A549 treated with DMSO at 1 μM for 4 hours (cell line): ENCODE results near the gene OR2V2. TPM values are rescaled to one million over a fixed set of nuclear protein-coding genes. Genes with fewer than 3 reads are reported as not detected.

Source experiments
- total RNA-seq: library from RNA; stranded (reverse); fragments of 200-300 nt; extraction: Qiagen RNA extraction; gene quantifications from 5 replicates; pipeline ENCODE4 v1.2.3, GENCODE V29; 2022; ENCODE audit warnings: low read depth

The OR2V2 gene, protein sequence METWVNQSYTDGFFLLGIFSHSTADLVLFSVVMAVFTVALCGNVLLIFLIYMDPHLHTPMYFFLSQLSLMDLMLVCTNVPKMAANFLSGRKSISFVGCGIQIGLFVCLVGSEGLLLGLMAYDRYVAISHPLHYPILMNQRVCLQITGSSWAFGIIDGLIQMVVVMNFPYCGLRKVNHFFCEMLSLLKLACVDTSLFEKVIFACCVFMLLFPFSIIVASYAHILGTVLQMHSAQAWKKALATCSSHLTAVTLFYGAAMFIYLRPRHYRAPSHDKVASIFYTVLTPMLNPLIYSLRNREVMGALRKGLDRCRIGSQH
- not detected in 5 replicates for total RNA-seq

DNA sequence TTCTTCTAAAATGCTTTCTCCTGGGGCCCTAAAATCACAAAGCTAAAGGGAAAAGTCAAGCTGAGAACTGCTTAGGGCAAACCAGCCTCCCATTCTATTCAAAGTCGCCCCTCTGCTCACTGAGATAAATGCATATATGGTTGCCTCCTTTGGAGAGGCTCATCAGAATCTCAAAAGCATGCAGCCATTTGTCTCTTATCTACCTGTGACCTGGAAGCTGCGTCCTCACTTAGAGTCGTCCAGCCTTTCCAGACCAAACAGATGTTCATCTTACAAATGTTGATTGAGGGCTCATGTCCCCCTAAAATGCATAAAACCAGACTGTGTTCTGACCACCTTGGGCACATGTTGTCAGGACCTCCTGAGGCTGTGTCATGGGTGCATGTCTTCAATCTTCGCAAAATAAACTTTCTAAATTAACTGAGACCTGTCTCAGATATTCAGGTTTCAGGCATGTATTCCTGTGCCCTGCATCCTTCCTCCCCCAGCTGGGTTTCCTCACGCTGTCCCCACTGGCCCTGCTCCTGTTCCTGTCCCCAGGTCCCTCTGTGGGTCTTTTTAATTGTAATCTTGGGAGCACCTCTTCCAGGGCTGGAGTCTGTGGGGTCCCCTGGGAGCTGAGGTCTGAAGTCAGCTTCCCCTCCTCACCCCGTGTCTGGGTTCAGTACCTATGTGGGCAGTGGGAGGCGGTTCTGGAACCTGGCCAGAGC is at the start of gene OR2V2:
TSS of gene OR2V2 (plus strand) at position 660 of the 710 bp plus-strand sequence. CDS start 7,357 bp downstream, outside the sequence.

GRCh38 chr5:181130832-181131496 is 16.4 kb upstream of the OR2V2 start, which contains the start of gene OR2V1:
OR2V1 (minus strand) TSS chr5:181131169; CDS start chr5:181125304, 5,865 bp downstream.

GRCh38 chr5:181204826-181205760 is 57.7 kb downstream of the OR2V2 start, which contains the start of gene TRIM7:
TRIM7 (minus strand) TSS chr5:181205196; CDS start chr5:181205110, 86 bp downstream.

Other genes with a start within 250 kb of the OR2V2 start
- gene BTNL8, start 248.4 kb upstream of the OR2V2 start, total RNA-seq = not detected in 5 replicates
- gene BTNL3, start 158.7 kb upstream of the OR2V2 start, total RNA-seq = not detected in 5 replicates
- 0.81 to 1.4 TPM (median 0.87 TPM) in 5 replicates for gene BTNL9, start 107.3 kb upstream of the OR2V2 start, total RNA-seq
- not detected in 5 replicates for gene OR2V1, start 16.4 kb upstream of the OR2V2 start, total RNA-seq
- gene TRIM7, start 57.6 kb downstream of the OR2V2 start, total RNA-seq = 26.8 to 44.6 TPM (median 39.3 TPM) in 5 replicates
- gene TRIM41, start 75.7 kb downstream of the OR2V2 start, total RNA-seq = 22.2 to 31.2 TPM (median 27.6 TPM) in 5 replicates
- gene RACK1, start 96.3 kb downstream of the OR2V2 start, total RNA-seq = 3,029 to 4,315 TPM (median 3,357 TPM) in 5 replicates
- 6.5 to 8.6 TPM (median 7.6 TPM) in 5 replicates for gene TRIM52, start 113.6 kb downstream of the OR2V2 start, total RNA-seq
- gene OR4F3, start 219.7 kb downstream of the OR2V2 start, total RNA-seq = not detected in 5 replicates